ENCODE measurements around the gene RGS4. TPM values are rescaled to one million over a fixed set of nuclear protein-coding genes. Genes with fewer than 3 reads are reported as not detected.

Gene RGS4
- total RNA-seq, 1 experiment from 2014 or later: 3.2 TPM

DNA sequence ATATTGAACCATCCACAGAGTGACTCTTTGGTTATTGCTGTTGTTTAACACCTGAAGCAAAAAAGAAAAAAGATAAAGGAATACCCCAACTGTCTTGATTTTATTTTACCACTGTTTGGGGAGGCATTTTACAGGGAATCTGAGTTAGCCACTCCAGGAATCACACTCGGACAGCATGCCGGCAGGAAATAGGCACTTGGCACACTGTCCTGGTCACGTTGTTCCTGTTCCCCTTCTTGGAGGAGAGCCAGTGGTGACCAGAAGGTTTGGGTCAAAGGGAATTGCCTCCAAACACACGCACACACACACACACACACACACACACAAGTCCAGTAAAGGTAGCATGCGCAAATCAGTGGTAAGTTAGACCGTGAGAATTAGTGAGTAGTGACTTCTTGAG lies 13.8 kb downstream of the RGS4 start:
- Mint-ChIP-seq H3K27me3 (ENCODE audit: low read depth) (no peaks in the 10 kb centered on the region; the same call in 1 of the 2 replicates), H3K9me3 (no peaks in the 10 kb centered on the region), H3K27ac (no peak overlapping the region), H3K36me3 (no peaks in the 10 kb centered on the region), H3K4me1 (no peaks in the 10 kb centered on the region), H3K4me3 (no peak overlapping the region)
- CTCF ChIA-PET: no interaction called here
- DNase-seq (ENCODE audit: low spot score): no peak
- POLR2A ChIA-PET: no interaction called here
- ATAC-seq: no peak
- TF ChIP-seq, protein P1, sequence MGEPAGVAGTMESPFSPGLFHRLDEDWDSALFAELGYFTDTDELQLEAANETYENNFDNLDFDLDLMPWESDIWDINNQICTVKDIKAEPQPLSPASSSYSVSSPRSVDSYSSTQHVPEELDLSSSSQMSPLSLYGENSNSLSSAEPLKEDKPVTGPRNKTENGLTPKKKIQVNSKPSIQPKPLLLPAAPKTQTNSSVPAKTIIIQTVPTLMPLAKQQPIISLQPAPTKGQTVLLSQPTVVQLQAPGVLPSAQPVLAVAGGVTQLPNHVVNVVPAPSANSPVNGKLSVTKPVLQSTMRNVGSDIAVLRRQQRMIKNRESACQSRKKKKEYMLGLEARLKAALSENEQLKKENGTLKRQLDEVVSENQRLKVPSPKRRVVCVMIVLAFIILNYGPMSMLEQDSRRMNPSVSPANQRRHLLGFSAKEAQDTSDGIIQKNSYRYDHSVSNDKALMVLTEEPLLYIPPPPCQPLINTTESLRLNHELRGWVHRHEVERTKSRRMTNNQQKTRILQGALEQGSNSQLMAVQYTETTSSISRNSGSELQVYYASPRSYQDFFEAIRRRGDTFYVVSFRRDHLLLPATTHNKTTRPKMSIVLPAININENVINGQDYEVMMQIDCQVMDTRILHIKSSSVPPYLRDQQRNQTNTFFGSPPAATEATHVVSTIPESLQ (CRISPR knock-in tag; IDR thresholded peaks at IDR 0.05): no peak
- TF ChIP-seq, protein P2, sequence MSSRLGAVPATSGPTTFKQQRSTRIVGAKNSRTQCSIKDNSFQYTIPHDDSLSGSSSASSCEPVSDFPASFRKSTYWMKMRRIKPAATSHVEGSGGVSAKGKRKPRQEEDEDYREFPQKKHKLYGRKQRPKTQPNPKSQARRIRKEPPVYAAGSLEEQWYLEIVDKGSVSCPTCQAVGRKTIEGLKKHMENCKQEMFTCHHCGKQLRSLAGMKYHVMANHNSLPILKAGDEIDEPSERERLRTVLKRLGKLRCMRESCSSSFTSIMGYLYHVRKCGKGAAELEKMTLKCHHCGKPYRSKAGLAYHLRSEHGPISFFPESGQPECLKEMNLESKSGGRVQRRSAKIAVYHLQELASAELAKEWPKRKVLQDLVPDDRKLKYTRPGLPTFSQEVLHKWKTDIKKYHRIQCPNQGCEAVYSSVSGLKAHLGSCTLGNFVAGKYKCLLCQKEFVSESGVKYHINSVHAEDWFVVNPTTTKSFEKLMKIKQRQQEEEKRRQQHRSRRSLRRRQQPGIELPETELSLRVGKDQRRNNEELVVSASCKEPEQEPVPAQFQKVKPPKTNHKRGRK (CRISPR knock-in tag; IDR thresholded peaks at IDR 0.05; ENCODE audit: borderline replicate concordance): no peak
- TF ChIP-seq FOXK1 (CRISPR knock-in tag; IDR thresholded peaks at IDR 0.05): no peak
- TF ChIP-seq, protein P3, sequence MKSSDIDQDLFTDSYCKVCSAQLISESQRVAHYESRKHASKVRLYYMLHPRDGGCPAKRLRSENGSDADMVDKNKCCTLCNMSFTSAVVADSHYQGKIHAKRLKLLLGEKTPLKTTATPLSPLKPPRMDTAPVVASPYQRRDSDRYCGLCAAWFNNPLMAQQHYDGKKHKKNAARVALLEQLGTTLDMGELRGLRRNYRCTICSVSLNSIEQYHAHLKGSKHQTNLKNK (CRISPR knock-in tag; IDR thresholded peaks at IDR 0.05): no peak
- TF ChIP-seq, protein P4, sequence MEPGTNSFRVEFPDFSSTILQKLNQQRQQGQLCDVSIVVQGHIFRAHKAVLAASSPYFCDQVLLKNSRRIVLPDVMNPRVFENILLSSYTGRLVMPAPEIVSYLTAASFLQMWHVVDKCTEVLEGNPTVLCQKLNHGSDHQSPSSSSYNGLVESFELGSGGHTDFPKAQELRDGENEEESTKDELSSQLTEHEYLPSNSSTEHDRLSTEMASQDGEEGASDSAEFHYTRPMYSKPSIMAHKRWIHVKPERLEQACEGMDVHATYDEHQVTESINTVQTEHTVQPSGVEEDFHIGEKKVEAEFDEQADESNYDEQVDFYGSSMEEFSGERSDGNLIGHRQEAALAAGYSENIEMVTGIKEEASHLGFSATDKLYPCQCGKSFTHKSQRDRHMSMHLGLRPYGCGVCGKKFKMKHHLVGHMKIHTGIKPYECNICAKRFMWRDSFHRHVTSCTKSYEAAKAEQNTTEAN (CRISPR knock-in tag; IDR thresholded peaks at IDR 0.05): no peak
- TF ChIP-seq, protein P5, sequence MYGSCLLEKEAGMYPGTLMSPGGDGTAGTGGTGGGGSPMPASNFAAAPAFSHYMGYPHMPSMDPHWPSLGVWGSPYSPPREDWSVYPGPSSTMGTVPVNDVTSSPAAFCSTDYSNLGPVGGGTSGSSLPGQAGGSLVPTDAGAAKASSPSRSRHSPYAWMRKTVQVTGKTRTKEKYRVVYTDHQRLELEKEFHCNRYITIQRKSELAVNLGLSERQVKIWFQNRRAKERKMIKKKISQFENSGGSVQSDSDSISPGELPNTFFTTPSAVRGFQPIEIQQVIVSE (CRISPR knock-in tag; IDR thresholded peaks at IDR 0.05; ENCODE audit: borderline replicate concordance): no peak
- no peak for TF ChIP-seq JUN (CRISPR knock-in tag; IDR thresholded peaks at IDR 0.05)
- TF ChIP-seq, protein P6, sequence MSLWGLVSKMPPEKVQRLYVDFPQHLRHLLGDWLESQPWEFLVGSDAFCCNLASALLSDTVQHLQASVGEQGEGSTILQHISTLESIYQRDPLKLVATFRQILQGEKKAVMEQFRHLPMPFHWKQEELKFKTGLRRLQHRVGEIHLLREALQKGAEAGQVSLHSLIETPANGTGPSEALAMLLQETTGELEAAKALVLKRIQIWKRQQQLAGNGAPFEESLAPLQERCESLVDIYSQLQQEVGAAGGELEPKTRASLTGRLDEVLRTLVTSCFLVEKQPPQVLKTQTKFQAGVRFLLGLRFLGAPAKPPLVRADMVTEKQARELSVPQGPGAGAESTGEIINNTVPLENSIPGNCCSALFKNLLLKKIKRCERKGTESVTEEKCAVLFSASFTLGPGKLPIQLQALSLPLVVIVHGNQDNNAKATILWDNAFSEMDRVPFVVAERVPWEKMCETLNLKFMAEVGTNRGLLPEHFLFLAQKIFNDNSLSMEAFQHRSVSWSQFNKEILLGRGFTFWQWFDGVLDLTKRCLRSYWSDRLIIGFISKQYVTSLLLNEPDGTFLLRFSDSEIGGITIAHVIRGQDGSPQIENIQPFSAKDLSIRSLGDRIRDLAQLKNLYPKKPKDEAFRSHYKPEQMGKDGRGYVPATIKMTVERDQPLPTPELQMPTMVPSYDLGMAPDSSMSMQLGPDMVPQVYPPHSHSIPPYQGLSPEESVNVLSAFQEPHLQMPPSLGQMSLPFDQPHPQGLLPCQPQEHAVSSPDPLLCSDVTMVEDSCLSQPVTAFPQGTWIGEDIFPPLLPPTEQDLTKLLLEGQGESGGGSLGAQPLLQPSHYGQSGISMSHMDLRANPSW (CRISPR knock-in tag; conservative IDR thresholded peaks at IDR 0.05; ENCODE audit: low read depth): no peak

DNA sequence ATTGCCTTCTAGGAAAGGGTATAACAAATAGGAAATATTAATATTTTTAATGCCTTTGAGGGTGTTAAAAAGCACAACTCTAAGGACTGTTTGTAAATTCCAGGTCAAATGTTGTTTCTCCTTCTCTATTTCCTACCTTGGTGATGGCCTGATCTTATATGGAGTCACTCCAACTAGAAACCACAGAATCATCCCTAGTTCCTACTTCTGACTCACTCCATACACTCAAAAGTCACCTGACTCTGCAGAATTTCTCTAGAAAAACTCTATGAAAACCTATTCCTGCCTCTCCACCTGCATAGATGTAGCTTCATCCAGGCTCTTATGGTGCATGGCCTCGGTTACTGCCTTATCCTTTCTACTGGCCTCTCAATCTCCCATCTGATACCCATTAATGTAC lies 14.5 kb downstream of the RGS4 start:
- POLR2A ChIA-PET: no interaction called here
- no peaks in the 10 kb centered on the region for H3K36me3 Mint-ChIP-seq
- no peaks in the 10 kb centered on the region for H3K4me1 Mint-ChIP-seq
- CTCF ChIA-PET: no interaction called here
- H3K27ac Mint-ChIP-seq: no peak overlapping the region
- no peak for DNase-seq (ENCODE audit: low spot score)
- no peak for ATAC-seq
- no peaks in the 10 kb centered on the region for H3K9me3 Mint-ChIP-seq
- H3K4me3 Mint-ChIP-seq: no peak overlapping the region
- no peaks in the 10 kb centered on the region; the same call in 1 of the 2 replicates for H3K27me3 Mint-ChIP-seq (ENCODE audit: low read depth)
- TF ChIP-seq CREB1 (CRISPR knock-in tag; IDR thresholded peaks at IDR 0.05) (no peak), FOXK1 (CRISPR knock-in tag; IDR thresholded peaks at IDR 0.05) (no peak), NR3C1 (CRISPR knock-in tag; conservative IDR thresholded peaks at IDR 0.05; ENCODE audit: low read depth) (no peak), ETV6 (CRISPR knock-in tag; IDR thresholded peaks at IDR 0.05) (no peak), KAT7 (CRISPR knock-in tag; IDR thresholded peaks at IDR 0.05; ENCODE audit: borderline replicate concordance) (no peak), JAZF1 (CRISPR knock-in tag; IDR thresholded peaks at IDR 0.05) (no peak), NFYB (CRISPR knock-in tag; conservative IDR thresholded peaks at IDR 0.05; ENCODE audit: low read depth) (no peak), ZNF219 (CRISPR knock-in tag; IDR thresholded peaks at IDR 0.05; ENCODE audit: borderline replicate concordance) (no peak), ZNF232 (CRISPR knock-in tag; IDR thresholded peaks at IDR 0.05) (no peak)
- TF ChIP-seq, protein P7, sequence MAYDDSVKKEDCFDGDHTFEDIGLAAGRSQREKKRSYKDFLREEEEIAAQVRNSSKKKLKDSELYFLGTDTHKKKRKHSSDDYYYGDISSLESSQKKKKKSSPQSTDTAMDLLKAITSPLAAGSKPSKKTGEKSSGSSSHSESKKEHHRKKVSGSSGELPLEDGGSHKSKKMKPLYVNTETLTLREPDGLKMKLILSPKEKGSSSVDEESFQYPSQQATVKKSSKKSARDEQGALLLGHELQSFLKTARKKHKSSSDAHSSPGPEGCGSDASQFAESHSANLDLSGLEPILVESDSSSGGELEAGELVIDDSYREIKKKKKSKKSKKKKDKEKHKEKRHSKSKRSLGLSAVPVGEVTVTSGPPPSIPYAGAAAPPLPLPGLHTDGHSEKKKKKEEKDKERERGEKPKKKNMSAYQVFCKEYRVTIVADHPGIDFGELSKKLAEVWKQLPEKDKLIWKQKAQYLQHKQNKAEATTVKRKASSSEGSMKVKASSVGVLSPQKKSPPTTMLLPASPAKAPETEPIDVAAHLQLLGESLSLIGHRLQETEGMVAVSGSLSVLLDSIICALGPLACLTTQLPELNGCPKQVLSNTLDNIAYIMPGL (CRISPR knock-in tag; IDR thresholded peaks at IDR 0.05): no peak
- TF ChIP-seq, protein P8, sequence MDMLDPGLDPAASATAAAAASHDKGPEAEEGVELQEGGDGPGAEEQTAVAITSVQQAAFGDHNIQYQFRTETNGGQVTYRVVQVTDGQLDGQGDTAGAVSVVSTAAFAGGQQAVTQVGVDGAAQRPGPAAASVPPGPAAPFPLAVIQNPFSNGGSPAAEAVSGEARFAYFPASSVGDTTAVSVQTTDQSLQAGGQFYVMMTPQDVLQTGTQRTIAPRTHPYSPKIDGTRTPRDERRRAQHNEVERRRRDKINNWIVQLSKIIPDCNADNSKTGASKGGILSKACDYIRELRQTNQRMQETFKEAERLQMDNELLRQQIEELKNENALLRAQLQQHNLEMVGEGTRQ (CRISPR knock-in tag; IDR thresholded peaks at IDR 0.05): no peak
- TF ChIP-seq, protein P9, sequence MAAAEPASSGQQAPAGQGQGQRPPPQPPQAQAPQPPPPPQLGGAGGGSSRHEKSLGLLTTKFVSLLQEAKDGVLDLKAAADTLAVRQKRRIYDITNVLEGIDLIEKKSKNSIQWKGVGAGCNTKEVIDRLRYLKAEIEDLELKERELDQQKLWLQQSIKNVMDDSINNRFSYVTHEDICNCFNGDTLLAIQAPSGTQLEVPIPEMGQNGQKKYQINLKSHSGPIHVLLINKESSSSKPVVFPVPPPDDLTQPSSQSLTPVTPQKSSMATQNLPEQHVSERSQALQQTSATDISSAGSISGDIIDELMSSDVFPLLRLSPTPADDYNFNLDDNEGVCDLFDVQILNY (CRISPR knock-in tag; IDR thresholded peaks at IDR 0.05): no peak
- TF ChIP-seq, protein P6 (CRISPR knock-in tag; conservative IDR thresholded peaks at IDR 0.05; ENCODE audit: low read depth): no peak
